Trophoblast cell (in vitro differentiated cells and primary cell): ENCODE measurements around the gene FAM227B.

Source experiments
- DNase-seq, 2 donors: peaks; one replicate each; pipeline ENCODE4 v3.0.0-alpha.2; 2016
- H2AFZ ChIP-seq: 2 replicates; pipeline ENCODE4 v1.6.1; 2013; ENCODE audit warnings: low read length, moderate library complexity, mild to moderate bottlenecking; ENCODE audit not compliant: insufficient read depth, poor library complexity
- H2AK5ac ChIP-seq: 2 replicates; pipeline ENCODE4 v1.6.1; 2013; ENCODE audit warnings: mild to moderate bottlenecking, low read length
- H2BK120ac ChIP-seq: 2 replicates; pipeline ENCODE4 v1.6.1; 2013; ENCODE audit warnings: low read length, mild to moderate bottlenecking, moderate library complexity; ENCODE audit not compliant: insufficient read depth, poor library complexity
- H2BK12ac ChIP-seq: 2 replicates; pipeline ENCODE4 v1.6.1; 2013; ENCODE audit warnings: mild to moderate bottlenecking, low read length, moderate library complexity
- H2BK5ac ChIP-seq: 2 replicates; pipeline ENCODE4 v1.6.1; 2013; ENCODE audit warnings: low read length, low read depth, moderate library complexity, mild to moderate bottlenecking; ENCODE audit not compliant: poor library complexity
- H3K14ac ChIP-seq: 2 replicates; pipeline ENCODE4 v1.6.1; 2013; ENCODE audit warnings: mild to moderate bottlenecking, low read length
- H3K18ac ChIP-seq: 2 replicates; pipeline ENCODE4 v1.6.1; 2013; ENCODE audit warnings: mild to moderate bottlenecking, low read length
- H3K23ac ChIP-seq: 2 replicates; pipeline ENCODE4 v1.6.1; 2013; ENCODE audit warnings: low read length
- H3K27ac ChIP-seq: 2 replicates; pipeline ENCODE4 v1.5.1; 2013; ENCODE audit warnings: low read depth, mild to moderate bottlenecking, inconsistent platforms, low read length, moderate library complexity
- H3K27me3 ChIP-seq: 2 replicates; pipeline ENCODE4 v1.6.1; 2013; ENCODE audit warnings: inconsistent platforms, mild to moderate bottlenecking, low read length, moderate library complexity; ENCODE audit not compliant: insufficient read depth
- H3K36me3 ChIP-seq, 2 experiments: 1 replicate in 1 of 2; 2 replicates in 1 of 2; pipeline ENCODE4 v1.6.1; 2013; ENCODE audit warnings: low read length in 2 of 2, mild to moderate bottlenecking in 2 of 2, moderate library complexity in 1 of 2; ENCODE audit not compliant: insufficient read depth in 2 of 2, control insufficient read depth in 1 of 2
- H3K4ac ChIP-seq: 2 replicates; pipeline ENCODE4 v1.6.1; 2013; ENCODE audit warnings: low read depth, mild to moderate bottlenecking, low read length, moderate library complexity
- H3K4me1 ChIP-seq, 2 experiments: 1 replicate in 1 of 2; 2 replicates in 1 of 2; pipeline ENCODE4 v1.6.1; 2013; ENCODE audit warnings: low read length in 2 of 2, mild to moderate bottlenecking in 2 of 2, moderate library complexity in 1 of 2; ENCODE audit not compliant: insufficient read depth in 2 of 2, control insufficient read depth in 1 of 2
- H3K4me2 ChIP-seq: 2 replicates; pipeline ENCODE4 v1.6.1; 2013; ENCODE audit warnings: inconsistent platforms, mild to moderate bottlenecking, low read length, moderate library complexity
- H3K4me3 ChIP-seq: 2 replicates; pipeline ENCODE4 v1.5.1; 2013; ENCODE audit warnings: mild to moderate bottlenecking, low read depth, low read length, inconsistent platforms
- H3K79me1 ChIP-seq: one replicate; pipeline ENCODE4 v1.6.1; 2013; ENCODE audit warnings: low read length
- H3K79me2 ChIP-seq: 2 replicates; pipeline ENCODE4 v1.6.1; 2013; ENCODE audit warnings: low read length, mild to moderate bottlenecking; ENCODE audit not compliant: control insufficient read depth, insufficient read depth, poor library complexity
- H3K9ac ChIP-seq: 2 replicates; pipeline ENCODE4 v1.6.1; 2013; ENCODE audit warnings: mild to moderate bottlenecking, low read length
- H3K9me3 ChIP-seq: 2 replicates; pipeline ENCODE4 v1.6.1; 2013; ENCODE audit warnings: low read depth, mild to moderate bottlenecking, control low read depth, inconsistent platforms, low read length; ENCODE audit not compliant: insufficient read depth
- H4K12ac ChIP-seq: 2 replicates; pipeline ENCODE4 v1.6.1; 2013; ENCODE audit warnings: low read depth, mild to moderate bottlenecking, low read length, moderate library complexity
- H4K8ac ChIP-seq: 2 replicates; pipeline ENCODE4 v1.6.1; 2013; ENCODE audit warnings: low read depth, mild to moderate bottlenecking, low read length, moderate library complexity
- H4K91ac ChIP-seq: one replicate; pipeline ENCODE4 v1.6.1; 2013; ENCODE audit warnings: low read depth, mild to moderate bottlenecking, low read length, moderate library complexity
- WGBS: extraction: QIAGEN DNeasy Blood & Tissue Kit; methylation state at CpG from one replicate; pipeline ENCODE4 v1.1.7; 2013; ENCODE audit warnings: missing lambda C conversion rate; ENCODE audit not compliant: insufficient read length, insufficient coverage; ENCODE audit errors: extremely low coverage; 5-methylcytosine and 5-hydroxymethylcytosine counted together

FAM227B gene

DNA sequence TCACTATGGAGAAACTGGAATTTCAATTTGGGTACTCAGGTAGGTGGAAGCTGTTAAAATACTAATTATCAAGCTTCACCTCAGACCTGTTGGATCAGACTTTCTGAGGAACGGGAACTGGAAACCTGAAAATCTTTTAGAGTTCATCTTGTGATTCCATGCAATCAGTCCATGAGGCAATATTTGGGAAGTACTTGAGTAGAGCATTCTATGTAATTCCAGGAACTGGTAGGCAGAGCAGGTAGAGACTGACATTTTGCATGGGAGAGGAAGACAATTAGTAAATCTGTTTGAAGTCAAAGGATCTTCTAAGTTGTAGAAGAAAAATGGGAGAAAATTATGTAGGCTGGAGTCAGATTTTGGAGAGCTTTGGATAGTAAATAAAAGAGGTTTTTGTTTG lies 154.5 kb downstream of the FAM227B start:
- Histone ChIP-seq H4K12ac (no peak overlapping the region), H3K27me3 (no peaks in the 10 kb centered on the region), H3K9ac (no peak overlapping the region), H3K79me1 (no peaks in the 10 kb centered on the region), H2BK120ac (no peak overlapping the region), H4K8ac (no peak overlapping the region), H2AFZ (no peak overlapping the region), H2BK5ac (no peak overlapping the region), H3K79me2 (no peaks in the 10 kb centered on the region), H3K4me2 (no peak overlapping the region), H3K4ac (no peak overlapping the region), H3K23ac (no peak overlapping the region), H3K4me3 (no peak overlapping the region), H4K91ac (no peak overlapping the region), H3K4me1 (no peaks in the 10 kb centered on the region), H2AK5ac (no peak overlapping the region), H3K36me3 (no peaks in the 10 kb centered on the region), H3K27ac (no peak overlapping the region), H3K18ac (no peak overlapping the region), H2BK12ac (no peak overlapping the region), H3K14ac (no peak overlapping the region), H3K9me3 (no peaks in the 10 kb centered on the region)
- no peak for DNase-seq
- WGBS, result no CpG with 5 or more reads among the region's 1 CpG

DNA sequence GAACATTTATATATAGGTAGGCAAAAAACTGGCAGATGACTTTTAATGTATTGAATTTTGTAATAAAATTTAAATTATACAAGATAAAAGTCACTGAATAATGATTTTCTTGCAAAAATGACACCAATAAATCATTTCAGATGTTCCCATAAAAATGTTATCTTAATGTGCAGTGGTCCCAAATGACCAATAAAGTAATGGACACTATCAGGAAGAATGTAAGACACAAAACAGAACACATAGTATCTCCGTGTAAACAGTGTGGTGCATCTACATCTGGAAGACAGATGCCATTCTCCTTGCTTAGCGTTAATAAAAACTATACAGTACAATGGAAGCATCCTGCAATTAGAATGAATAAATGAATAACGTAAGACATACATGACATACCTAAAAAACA lies 156.1 kb downstream of the FAM227B start:
- Histone ChIP-seq H2BK5ac (no peak overlapping the region), H2BK120ac (no peak overlapping the region), H3K4me2 (no peak overlapping the region), H3K9ac (no peak overlapping the region), H3K79me2 (no peaks in the 10 kb centered on the region), H3K14ac (no peak overlapping the region), H3K27ac (no peak overlapping the region), H4K12ac (no peak overlapping the region), H4K91ac (no peak overlapping the region), H2AK5ac (no peak overlapping the region), H2AFZ (no peak overlapping the region), H3K4ac (no peak overlapping the region), H3K23ac (no peak overlapping the region), H4K8ac (no peak overlapping the region), H3K4me3 (no peak overlapping the region), H3K4me1 (no peaks in the 10 kb centered on the region), H3K27me3 (no peaks in the 10 kb centered on the region), H3K36me3 (no peaks in the 10 kb centered on the region), H3K9me3 (no peaks in the 10 kb centered on the region), H3K79me1 (no peaks in the 10 kb centered on the region), H3K18ac (no peak overlapping the region), H2BK12ac (no peak overlapping the region)
- no peak for DNase-seq
- no CpG with 5 or more reads among the region's 3 CpGs for WGBS

- Histone ChIP-seq H3K79me1 (no peaks in the 10 kb centered on the region), H3K79me2 (no peaks in the 10 kb centered on the region), H4K8ac (no peak overlapping the region), H3K14ac (no peak overlapping the region), H3K18ac (no peak overlapping the region), H2AK5ac (no peak overlapping the region), H3K23ac (no peak overlapping the region), H4K91ac (no peak overlapping the region), H4K12ac (no peak overlapping the region), H3K36me3 (no peaks in the 10 kb centered on the region), H3K9ac (no peak overlapping the region), H3K27ac (no peak overlapping the region), H2AFZ (no peak overlapping the region), H3K4me1 (no peaks in the 10 kb centered on the region), H3K4me3 (no peak overlapping the region), H3K4me2 (no peak overlapping the region), H3K9me3 (no peaks in the 10 kb centered on the region), H2BK5ac (no peak overlapping the region), H3K27me3 (no peaks in the 10 kb centered on the region), H2BK120ac (no peak overlapping the region), H2BK12ac (no peak overlapping the region), H3K4ac (no peak overlapping the region)
- no CpG with 5 or more reads among the region's 2 CpGs for WGBS
- no peak for DNase-seq
Observed at GRCh38 chr15:49462232-49462844, 158.3 kb downstream of the FAM227B start.

DNA sequence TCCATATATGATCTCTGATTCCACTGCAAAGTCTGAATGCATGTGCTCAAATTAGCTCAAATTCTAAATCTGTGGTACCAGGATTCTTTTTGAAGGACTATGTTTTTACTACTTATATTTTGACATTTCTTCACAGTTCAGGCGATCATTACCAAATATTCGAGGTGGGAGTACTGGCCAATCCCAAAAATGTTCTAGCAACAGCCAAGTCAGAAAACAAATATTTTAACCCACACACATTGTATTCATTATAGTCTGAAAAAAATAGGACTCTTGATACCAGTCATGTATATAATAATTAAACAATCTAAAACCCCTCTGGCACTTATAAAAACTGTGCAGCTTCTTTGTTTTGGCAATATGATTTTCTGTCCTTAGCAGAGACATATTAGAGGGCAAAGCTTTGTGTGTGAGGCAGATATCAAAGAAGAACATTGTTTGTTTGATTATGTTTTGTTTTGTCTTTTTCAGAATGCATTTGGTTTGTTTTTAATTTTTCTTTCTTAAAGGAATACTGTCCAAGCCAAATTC lies 160.1 kb downstream of the FAM227B start:
- H3K4me2 ChIP-seq, result no peak overlapping the region
- no CpG with 5 or more reads among the region's 2 CpGs for WGBS
- no peak overlapping the region for H4K8ac ChIP-seq

More for the DNA sequence above, 160.1 kb downstream of the FAM227B start:
- H2BK120ac ChIP-seq, result no peak overlapping the region
- no peaks in the 10 kb centered on the region for H3K36me3 ChIP-seq
- no peak overlapping the region for H3K4me3 ChIP-seq
- no peaks in the 10 kb centered on the region for H3K4me1 ChIP-seq
- no peak overlapping the region for H3K27ac ChIP-seq
- no peak overlapping the region for H3K9ac ChIP-seq
- H3K4ac ChIP-seq, result no peak overlapping the region
- H2AK5ac ChIP-seq, result no peak overlapping the region
- no peak overlapping the region for H3K23ac ChIP-seq
- H3K14ac ChIP-seq, result no peak overlapping the region
- no peak overlapping the region for H3K18ac ChIP-seq
- no peak overlapping the region for H4K91ac ChIP-seq
- no peak for DNase-seq
- H2BK12ac ChIP-seq, result no peak overlapping the region
- no peaks in the 10 kb centered on the region for H3K79me2 ChIP-seq
- H2AFZ ChIP-seq, result no peak overlapping the region
- no peak overlapping the region for H4K12ac ChIP-seq
- H3K79me1 ChIP-seq, result no peaks in the 10 kb centered on the region
- H3K27me3 ChIP-seq, result no peaks in the 10 kb centered on the region
- no peaks in the 10 kb centered on the region for H3K9me3 ChIP-seq
- no peak overlapping the region for H2BK5ac ChIP-seq
